MCF 10A (cell line): ENCODE data around the gene TBL1XR1. TPM values are rescaled to one million over a fixed set of nuclear protein-coding genes. Genes with fewer than 3 reads are reported as not detected.
A peak's percentile ranks its signal among the peaks of the same experiment; 100 is the strongest.

ENCODE experiments used
- BruUV-seq: library from RNA; stranded (reverse); fragments of 400-500 nt; replicated peaks from 2 replicates; lab custom pipeline; 2021; lab: Mats Ljungman, UMichigan
- CTCF ChIA-PET: fragments of 300-600 bp; sonication (Branson Sonifier 250); formaldehyde crosslinking; extraction: SDS; loops from one replicate; lab custom pipeline; 2021; ENCODE audit warnings: antibody characterized with exemption, inconsistent platforms; lab: Yijun Ruan, JAX
- POLR2A ChIA-PET: fragments of 300-600, 350-650 bp; sonication (Branson Sonifier 250); formaldehyde crosslinking; extraction: SDS; loops from one replicate; lab custom pipeline; 2020; ENCODE audit warnings: antibody characterized with exemption, inconsistent platforms; lab: Yijun Ruan, JAX
- DNase-seq: peaks from one replicate; pipeline ENCODE4 v3.0.0-alpha.2; 2018; ENCODE audit not compliant: unreplicated experiment
- H3K27ac Mint-ChIP-seq: one replicate; pipeline ENCODE4 v1.8.0; 2022; ENCODE audit warnings: mild to moderate bottlenecking, low read depth, mixed read lengths; ENCODE audit not compliant: unreplicated experiment
- H3K27me3 Mint-ChIP-seq: one replicate; pipeline ENCODE4 v1.8.0; 2022; ENCODE audit warnings: mixed read lengths; ENCODE audit not compliant: insufficient read depth, unreplicated experiment
- H3K36me3 Mint-ChIP-seq: one replicate; pipeline ENCODE4 v1.8.0; 2022; ENCODE audit warnings: mild to moderate bottlenecking, moderate library complexity, mixed read lengths; ENCODE audit not compliant: insufficient read depth, unreplicated experiment
- H3K4me1 Mint-ChIP-seq: one replicate; pipeline ENCODE4 v1.8.0; 2022; ENCODE audit warnings: mixed read lengths; ENCODE audit not compliant: insufficient read depth, unreplicated experiment
- H3K4me3 Mint-ChIP-seq: one replicate; pipeline ENCODE4 v1.8.0; 2022; ENCODE audit warnings: mild to moderate bottlenecking, moderate library complexity, mixed read lengths; ENCODE audit not compliant: unreplicated experiment
- H3K9me3 Mint-ChIP-seq: one replicate; pipeline ENCODE4 v1.8.0; 2022; ENCODE audit warnings: mixed read lengths; ENCODE audit not compliant: unreplicated experiment
- intact Hi-C: fragments of 100-400 bp; cut with micrococcal nuclease; formaldehyde crosslinking; loops from 2 replicates; pipeline ENCODE4 v1.14.1; 2022
- total RNA-seq: library from RNA; stranded (reverse); gene quantifications from 2 replicates; pipeline ENCODE4 v1.2.3, GENCODE V29; 2022
- TF ChIP-seq, protein P1 (sequence below): fragments of 200-600 bp; IDR thresholded peaks from one replicate; pipeline ENCODE4 v1.8.0; 2022; ENCODE audit warnings: antibody characterized with exemption, mild to moderate bottlenecking; ENCODE audit not compliant: unreplicated experiment

Gene TBL1XR1
- total RNA-seq, 1 experiment from 2014 or later: 178 TPM

DNA sequence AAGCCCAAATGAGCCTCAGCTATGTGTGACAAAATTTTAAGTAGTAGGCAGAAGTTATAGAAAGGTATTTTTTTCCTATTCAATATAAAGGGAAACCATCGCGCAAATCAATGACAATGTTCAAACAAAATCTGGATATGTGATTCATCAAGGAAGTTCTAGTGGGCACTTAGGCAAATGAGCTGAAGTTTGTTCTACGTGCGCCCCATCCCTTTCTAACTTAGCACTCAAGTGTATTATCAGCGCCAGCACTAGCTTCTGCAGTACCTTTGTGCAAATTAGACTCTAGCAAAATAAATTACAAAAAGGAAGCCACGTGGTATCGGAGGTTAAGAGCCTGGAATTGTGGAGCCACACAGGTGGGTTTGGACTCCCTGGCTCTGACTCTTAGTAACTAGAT is 91.1 kb downstream of the TBL1XR1 start:
- intact Hi-C loops: no loop called here
- DNase-seq: no peak
- no peaks in the 10 kb centered on the region for H3K9me3 Mint-ChIP-seq
- POLR2A ChIA-PET: interaction anchor here (1.2 kb wide), 1 partner anchor 17 kb away, joined by 4 read pairs; no protein-coding TSS in a partner anchor
- no TSS peak for BruUV-seq
- H3K27ac Mint-ChIP-seq: no peak overlapping the region
- TF ChIP-seq, protein P1, sequence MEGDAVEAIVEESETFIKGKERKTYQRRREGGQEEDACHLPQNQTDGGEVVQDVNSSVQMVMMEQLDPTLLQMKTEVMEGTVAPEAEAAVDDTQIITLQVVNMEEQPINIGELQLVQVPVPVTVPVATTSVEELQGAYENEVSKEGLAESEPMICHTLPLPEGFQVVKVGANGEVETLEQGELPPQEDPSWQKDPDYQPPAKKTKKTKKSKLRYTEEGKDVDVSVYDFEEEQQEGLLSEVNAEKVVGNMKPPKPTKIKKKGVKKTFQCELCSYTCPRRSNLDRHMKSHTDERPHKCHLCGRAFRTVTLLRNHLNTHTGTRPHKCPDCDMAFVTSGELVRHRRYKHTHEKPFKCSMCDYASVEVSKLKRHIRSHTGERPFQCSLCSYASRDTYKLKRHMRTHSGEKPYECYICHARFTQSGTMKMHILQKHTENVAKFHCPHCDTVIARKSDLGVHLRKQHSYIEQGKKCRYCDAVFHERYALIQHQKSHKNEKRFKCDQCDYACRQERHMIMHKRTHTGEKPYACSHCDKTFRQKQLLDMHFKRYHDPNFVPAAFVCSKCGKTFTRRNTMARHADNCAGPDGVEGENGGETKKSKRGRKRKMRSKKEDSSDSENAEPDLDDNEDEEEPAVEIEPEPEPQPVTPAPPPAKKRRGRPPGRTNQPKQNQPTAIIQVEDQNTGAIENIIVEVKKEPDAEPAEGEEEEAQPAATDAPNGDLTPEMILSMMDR: no peak
- no peak overlapping the region for H3K4me3 Mint-ChIP-seq
- no peaks in the 10 kb centered on the region for H3K27me3 Mint-ChIP-seq
- peaks cover 45% of the 10 kb centered on the region for H3K4me1 Mint-ChIP-seq
- CTCF ChIA-PET: interaction anchor here (1.4 kb wide), 1 partner anchor 15 kb away, joined by 3 read pairs; no protein-coding TSS in a partner anchor
- peaks cover 6% of the 10 kb centered on the region for H3K36me3 Mint-ChIP-seq

DNA sequence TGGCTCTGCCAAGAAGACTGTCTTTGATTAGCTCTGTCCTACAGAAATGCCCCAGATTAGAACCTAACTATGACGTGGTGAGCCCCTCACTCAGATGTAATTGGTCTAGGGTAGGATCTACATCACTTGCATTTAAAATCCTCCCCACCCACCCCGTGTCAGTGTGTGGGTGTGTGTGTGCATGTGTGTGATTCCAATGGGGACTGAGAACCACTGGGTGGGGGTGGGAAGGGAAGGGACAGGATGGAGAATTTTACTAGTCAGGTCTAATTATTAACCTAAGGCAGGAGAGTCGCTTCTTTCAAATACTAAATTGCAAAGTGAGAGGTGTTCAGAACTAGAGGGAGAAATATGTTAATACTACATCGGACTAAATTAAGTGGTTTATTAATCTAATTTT is 91.7 kb downstream of the TBL1XR1 start:
- no peak overlapping the region for H3K27ac Mint-ChIP-seq
- POLR2A ChIA-PET: interaction anchor here (1.2 kb wide), 1 partner anchor 17 kb away, joined by 4 read pairs; no protein-coding TSS in a partner anchor
- H3K27me3 Mint-ChIP-seq: no peaks in the 10 kb centered on the region
- CTCF ChIA-PET: interaction anchor here (1.2 to 1.4 kb wide), 2 partner anchors 9 to 14 kb away, joined by 3 to 4 read pairs; no protein-coding TSS in a partner anchor
- H3K4me3 Mint-ChIP-seq: no peak overlapping the region
- BruUV-seq: no TSS peak
- H3K9me3 Mint-ChIP-seq: no peaks in the 10 kb centered on the region
- H3K36me3 Mint-ChIP-seq: peaks cover 4% of the 10 kb centered on the region
- intact Hi-C loops: no loop called here
- TF ChIP-seq, protein P1: no peak
- DNase-seq: no peak
- H3K4me1 Mint-ChIP-seq: peaks cover 41% of the 10 kb centered on the region

DNA sequence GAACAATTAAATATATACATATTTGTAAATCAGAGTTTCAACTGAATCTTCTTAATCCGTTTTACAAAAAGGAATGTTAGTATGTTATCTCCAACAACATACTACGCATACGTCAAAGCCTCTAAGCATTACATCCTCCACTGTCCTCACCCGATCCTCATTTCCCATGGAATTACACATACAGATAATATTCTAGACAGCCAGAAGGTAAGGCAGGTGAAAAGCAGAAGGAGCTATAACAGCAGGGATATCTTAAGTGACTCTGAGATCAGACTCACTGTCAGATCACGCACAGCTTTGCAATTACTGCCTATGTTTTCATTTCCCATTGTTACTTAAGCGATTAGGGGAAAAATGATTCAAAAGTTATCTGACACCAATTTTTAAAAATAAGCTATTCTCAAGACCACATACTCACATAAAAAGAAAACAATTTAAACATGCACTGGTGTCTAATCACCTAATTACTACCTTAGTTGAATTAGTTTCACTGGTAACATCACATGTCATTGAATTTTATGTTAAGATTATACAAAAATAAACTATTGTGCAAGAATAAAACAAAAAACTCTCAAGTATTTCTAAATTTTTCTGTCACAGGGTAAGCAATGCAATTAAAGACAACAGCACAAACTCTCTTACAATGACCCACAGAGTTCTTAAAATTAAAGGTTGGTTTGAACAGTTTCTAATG is 92.8 kb downstream of the TBL1XR1 start:
- H3K36me3 Mint-ChIP-seq: no peaks in the 10 kb centered on the region
- H3K4me3 Mint-ChIP-seq: no peak overlapping the region
- intact Hi-C loops: no loop called here
- no peak for DNase-seq
- ChIA-PET POLR2A (no interaction called here), CTCF (interaction anchor here (0.7 to 1.2 kb wide), 3 partner anchors 10 to 16 kb away, joined by 3 to 4 read pairs (median 4); no protein-coding TSS in a partner anchor)
- TF ChIP-seq, protein P1: no peak
- H3K27me3 Mint-ChIP-seq: no peaks in the 10 kb centered on the region
- H3K9me3 Mint-ChIP-seq: no peaks in the 10 kb centered on the region
- H3K4me1 Mint-ChIP-seq: peaks cover 31% of the 10 kb centered on the region
- BruUV-seq: no TSS peak
- no peak overlapping the region for H3K27ac Mint-ChIP-seq

GRCh38 chr3:177102553-177102952 is 94.7 kb downstream of the TBL1XR1 start:
- no peaks in the 10 kb centered on the region for H3K36me3 Mint-ChIP-seq
- H3K27ac Mint-ChIP-seq: peak overlapping the region; percentile 2
- CTCF ChIA-PET: no interaction called here
- no peaks in the 10 kb centered on the region for H3K9me3 Mint-ChIP-seq
- no TSS peak for BruUV-seq
- TF ChIP-seq, protein P1: no peak
- POLR2A ChIA-PET: interaction anchor here (0.6 to 1.3 kb wide), 2 partner anchors 16 to 22 kb away, joined by 3 to 4 read pairs; no protein-coding TSS in a partner anchor
- H3K4me3 Mint-ChIP-seq: no peak overlapping the region
- DNase-seq: no peak
- no peaks in the 10 kb centered on the region for H3K27me3 Mint-ChIP-seq
- intact Hi-C loops: no loop called here
- peaks cover 22% of the 10 kb centered on the region for H3K4me1 Mint-ChIP-seq
